CMK (cell line): ENCODE results near the gene IFNA17.
"Not testable (repeated sequence)": the region's sequence is repeated elsewhere in the genome, so short reads cannot be mapped to it uniquely, and the experiment has no call there.

Experiments used
- DNase-seq: peaks from one replicate; pipeline ENCODE4 v3.0.0-alpha.2; 2010; ENCODE audit warnings: low read depth

The IFNA17 gene

DNA sequence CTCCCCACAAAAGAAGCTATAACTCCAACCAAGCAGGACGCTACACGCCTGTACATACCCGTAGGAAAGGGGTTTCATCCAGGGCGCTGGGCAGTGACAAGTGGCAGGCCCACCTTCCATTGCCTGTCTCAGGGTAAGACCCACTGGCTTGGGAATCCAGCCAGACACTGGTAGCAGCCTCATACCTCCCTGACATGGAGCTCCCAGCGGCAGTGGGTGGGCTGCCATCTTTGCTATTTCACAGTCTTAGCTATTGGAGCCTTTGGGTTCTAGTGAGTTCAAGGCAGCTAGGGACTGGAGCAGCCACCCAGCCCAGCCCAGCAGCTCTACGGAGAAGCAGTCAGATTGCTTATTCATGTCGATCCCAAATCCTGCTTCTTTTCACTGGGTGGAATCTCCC is 17.7 kb downstream of the IFNA17 start:
- DNase-seq: no peak

DNA sequence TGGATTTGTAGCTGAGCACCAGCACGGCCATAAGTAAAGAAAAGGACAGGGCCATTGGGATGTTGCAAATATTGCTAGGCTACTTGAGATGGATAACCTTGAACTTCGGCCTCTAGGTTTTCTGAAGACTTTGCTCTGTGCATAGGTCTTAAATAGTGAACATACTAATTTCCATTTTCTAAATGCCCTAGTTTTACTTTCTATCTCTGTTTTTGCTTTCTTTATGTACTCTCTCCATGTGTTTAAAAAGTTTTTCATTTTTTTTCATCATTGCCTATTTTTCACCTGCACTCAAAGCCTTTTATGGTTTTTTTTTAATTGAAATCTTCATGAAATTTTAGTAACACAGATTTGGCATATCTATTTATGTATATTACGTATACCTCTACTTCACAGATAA is 21.0 kb downstream of the IFNA17 start, which contains the start of gene IFNA10:
Gene IFNA10, minus strand, starts transcription at position 101 of the 400 bp plus-strand sequence. Its CDS starts 46 bp downstream, at position 55.
- DNase-seq: not testable (repeated sequence)

DNA sequence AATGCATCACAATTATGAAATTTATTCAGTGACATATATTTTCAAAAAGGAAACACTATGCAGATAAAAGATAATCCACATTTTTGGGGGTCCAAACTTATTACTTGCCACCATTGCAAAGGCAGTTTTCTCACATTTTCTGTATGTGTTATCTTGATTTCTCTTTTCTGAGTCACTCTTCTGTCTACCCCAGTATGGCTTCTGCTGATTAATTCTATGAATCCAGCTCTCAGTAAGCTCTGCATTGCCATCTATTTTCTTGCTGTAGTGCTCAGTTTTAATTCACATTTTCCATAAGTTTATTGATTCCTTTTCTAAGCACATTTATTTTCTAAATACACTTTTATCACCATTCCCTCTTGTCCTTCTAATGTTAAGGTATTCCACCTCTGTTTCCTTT is 22.8 kb downstream of the IFNA17 start:
- no peak for DNase-seq

DNA sequence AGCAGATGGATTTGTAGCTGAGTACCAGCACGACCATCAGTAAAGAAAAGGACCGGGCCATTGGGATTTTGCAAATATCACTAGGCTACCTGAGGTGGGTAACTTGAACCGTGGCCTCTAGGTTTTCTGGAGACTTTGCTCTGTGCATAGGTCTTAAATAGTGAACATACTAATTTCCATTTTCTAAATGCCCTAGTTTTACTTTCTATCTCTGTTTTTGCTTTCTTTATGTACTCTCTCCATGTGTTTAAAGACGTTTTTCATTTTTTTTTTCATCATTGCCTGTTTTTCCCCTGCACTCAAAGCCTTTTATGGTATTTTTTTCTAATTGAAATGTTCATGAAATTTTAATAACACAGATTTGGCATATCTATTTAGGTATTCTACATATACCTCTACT is 25.9 kb downstream of the IFNA17 start, which contains the start of gene IFNA7:
Gene IFNA7, minus strand, starts transcription at position 101 of the 400 bp plus-strand sequence. Its CDS starts 40 bp downstream, at position 61.
- DNase-seq: not testable (repeated sequence)

DNA sequence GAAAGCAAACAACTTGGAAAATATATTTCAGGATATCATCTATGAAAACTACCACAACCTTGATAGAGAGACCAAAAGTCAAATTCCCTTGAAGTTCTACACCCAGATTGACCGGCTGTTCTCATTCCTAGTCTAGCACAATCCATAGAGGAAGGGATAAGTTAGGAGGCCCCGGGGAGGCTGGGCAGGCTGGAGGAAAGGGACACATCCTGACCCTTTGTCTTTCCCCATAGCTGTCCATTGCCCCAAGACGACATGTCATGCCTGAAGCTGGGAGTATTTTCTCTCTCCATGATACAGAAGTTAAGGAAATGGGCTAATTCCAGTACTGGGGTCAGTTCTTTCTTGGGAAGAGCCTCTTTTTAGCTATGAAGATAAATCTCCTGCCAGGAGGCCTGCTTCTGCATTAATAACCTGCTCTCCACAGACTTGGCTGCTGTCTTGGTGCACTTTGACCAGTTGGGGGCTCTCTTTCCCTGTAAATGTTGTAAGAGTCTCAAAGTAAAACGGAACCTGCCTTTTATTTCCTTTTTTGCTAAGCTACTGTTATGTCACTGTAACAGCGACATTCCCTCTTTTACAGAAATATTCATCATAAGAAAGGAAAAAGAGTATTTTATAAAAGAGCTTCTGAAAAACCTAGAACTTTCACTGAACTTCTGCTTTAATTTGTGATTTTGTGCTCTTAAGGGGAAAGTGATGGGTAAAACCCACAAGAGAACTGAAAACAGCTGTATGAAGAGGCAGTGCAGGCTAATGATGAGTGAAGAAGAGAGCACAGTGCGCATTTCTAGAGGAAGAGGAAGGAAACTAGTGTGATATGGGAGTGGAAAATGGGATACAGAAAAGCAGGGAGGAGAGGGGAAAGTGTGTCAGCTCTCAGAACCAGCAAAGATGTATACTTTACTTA is 32.9 kb downstream of the IFNA17 start:
- DNase-seq: not testable (repeated sequence)

DNA sequence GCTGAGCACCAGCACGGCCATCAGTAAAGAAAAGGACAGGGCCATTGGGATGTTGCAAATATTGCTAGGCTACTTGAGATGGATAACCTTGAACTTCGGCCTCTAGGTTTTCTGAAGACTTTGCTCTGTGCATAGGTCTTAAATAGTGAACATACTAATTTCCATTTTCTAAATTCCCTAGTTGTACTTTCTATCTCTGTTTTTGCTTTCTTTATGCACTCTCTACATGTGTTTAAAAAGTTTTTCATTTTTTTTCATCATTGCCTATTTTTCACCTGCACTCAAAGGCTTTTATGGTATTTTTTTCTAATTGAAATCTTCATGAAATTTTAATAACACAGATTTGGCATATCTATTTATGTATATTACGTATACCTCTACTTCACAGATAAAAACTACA is 40.5 kb downstream of the IFNA17 start, which contains the start of gene IFNA4:
Gene IFNA4, minus strand, starts transcription at position 101 of the 400 bp plus-strand sequence. Its CDS starts 56 bp downstream, at position 45.
- not testable (repeated sequence) for DNase-seq

DNA sequence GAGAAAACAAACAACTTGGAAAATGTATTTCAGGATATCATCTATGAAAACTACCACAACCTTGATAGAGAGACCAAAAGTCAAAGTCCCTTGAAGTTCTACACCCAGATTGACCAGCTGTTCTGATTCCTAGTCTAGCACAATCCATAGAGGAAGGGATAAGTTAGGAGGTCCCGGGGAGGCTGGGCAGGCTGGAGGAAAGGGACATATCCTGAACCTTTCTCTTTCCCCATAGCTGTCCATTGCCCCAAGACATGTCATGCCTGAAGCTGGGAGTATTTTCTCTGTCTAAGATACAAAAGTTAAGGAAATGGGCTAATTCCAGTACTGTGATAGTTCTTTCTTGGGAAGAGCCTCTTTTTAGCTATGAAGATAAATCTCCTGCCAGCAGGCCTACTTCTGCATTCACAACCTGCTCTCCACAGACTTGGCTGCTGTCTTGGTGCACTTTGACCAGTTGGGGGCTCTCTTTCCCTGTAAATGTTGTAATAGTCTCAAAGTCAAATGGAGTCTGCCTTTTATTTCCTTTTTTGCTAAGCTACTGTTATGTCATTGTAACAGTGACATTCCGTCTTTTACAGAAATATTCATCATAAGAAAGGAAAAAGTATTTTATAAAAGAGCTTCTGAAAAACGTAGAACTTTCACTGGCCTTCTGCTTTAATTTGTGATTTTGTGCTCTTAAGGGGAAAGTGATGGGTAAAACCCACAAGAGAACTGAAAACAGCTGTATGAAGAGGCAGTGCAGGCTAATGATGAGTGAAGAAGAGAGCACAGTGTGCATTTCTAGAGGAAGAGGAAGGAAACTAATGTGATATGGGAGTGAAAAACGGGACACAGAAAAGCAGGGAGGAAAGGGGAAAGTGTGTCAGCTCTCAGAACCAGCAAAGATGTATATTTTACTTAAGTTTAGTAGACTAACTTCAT is 44.9 kb downstream of the IFNA17 start:
- not testable (repeated sequence) for DNase-seq
